Sciatic nerve (tissue), 2 donors: ENCODE results near the gene TP53INP2. TPM values are rescaled to one million over a fixed set of nuclear protein-coding genes. Genes with fewer than 3 reads are reported as not detected.
"Not testable (repeated sequence)": the region's sequence is repeated elsewhere in the genome, so short reads cannot be mapped to it uniquely, and the experiment has no call there.

Experiments used
- ATAC-seq: fragments of 200-7000 bp; cut with Tn5 transposase; one replicate; pipeline ENCODE4 v1.9.1; 2020; ENCODE audit warnings: mild to moderate bottlenecking, moderate library complexity
- DNase-seq: peaks from one replicate; pipeline ENCODE4 v3.0.0-alpha.2; 2020; ENCODE audit warnings: low spot score
- intact Hi-C: fragments of 100-400 bp; cut with DNase I; formaldehyde crosslinking; loops from one replicate; pipeline ENCODE4 v1.14.2; 2022
- total RNA-seq: library from RNA; stranded (reverse); fragmentation: NEBNext Ultra II Directional; extraction: Animal tissue kit (Norgen Biotek cat#: 25700); gene quantifications from one replicate; pipeline ENCODE4 v1.2.1, GENCODE V29; 2021
- donor health status: DM: no; HTN: no; CAD: no.
- donor health status: DM: no; HTN: no; CAD: no.

Gene TP53INP2
- total RNA-seq: 36.9 TPM

DNA sequence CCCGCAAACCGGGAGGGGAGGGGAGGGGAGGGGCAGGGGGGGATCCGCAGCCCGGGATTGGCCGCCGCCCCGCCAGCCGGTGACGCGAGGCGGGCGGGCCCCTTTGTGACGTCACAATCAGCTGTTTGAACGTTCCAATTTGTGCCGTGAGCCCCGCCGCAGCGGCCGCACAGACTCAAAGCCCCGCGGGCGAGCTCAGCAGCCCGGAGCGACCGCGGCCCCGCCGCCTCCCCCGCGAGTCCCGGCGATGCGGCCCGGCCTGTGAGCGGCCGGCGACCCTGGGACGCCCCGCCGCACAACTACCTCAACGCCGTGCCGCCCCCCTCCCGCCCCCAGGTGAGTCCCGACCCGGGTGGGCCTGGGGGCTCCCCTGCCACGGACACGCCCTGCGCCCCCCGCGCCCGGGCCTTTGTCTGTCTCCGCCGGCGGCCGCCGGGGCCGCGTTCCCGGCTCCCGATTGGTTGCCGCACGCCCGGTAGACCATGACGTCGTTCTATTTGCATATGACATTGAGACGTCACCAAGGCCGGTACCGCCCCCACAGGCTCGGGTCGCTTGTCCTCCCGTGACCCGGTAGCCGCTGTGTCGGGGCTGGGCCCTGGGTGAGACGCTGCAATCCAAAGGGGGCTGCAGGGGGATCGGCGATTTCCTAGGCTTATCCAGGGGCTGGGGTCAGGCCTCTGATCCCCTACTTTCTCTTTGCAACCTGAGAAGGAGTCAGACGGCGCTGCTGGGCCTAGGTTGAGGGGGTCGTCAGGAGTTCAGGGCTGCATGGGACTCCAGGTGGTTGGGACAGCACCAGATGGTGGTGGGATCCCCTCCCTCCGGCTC is at the start of gene TP53INP2:
TP53INP2 (plus strand) TSS at position 168 of the 831 bp plus-strand sequence. CDS start 4,396 bp downstream, outside the sequence.
- peak; percentile 81 for ATAC-seq
- DNase-seq: peak; percentile 95
- intact Hi-C loops: loop anchor here (10.0 kb wide), 1 partner anchor 120 kb away; no protein-coding TSS in a partner anchor

- DNase-seq, ATAC-seq: not testable (repeated sequence)
Observed at GRCh38 chr20:34658654-34659053, 45.5 kb upstream of the TP53INP2 start.

GRCh38 chr20:34661811-34662210 is 42.3 kb upstream of the TP53INP2 start:
- DNase-seq, intact Hi-C loops, ATAC-seq: not testable (repeated sequence)

More at GRCh38 chr20:34658654-34659053, 45.5 kb upstream of the TP53INP2 start:
- intact Hi-C loops: not testable (repeated sequence)

DNA sequence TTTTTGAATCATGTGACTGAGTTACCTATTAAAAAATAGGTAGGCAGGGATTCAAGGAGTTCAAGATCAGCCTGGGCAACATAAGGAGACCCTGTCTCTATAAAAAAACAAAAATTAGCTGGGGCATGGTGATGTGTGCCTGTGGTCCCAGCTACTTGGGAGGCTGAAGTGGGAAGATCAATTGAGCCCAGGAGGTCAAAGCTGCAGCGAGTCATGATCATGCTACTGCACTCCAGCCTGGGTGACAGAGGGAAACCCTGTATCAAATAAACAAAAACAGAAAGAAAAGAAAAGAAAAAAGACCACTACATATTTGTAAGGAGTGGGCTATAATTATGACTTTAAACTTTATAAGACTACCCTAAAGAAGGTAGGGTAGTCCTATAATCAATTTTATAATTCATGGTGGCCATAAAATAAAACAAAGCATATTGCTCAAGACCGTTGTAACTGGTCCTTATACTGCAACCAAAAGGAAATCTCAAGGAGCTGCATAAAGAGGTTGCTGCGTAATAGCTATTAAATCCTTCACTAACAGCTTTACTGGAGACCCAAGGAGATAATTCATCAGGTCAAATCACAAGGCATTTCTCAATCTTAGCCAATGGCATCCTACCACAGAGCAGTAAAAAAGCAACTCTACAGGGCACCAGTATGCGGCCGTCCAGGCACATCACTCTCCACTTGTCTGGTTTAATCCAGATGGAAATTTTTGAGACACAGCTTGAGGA is 40.8 kb upstream of the TP53INP2 start:
- intact Hi-C loops: no loop called here
- ATAC-seq: no peak

GRCh38 chr20:34664751-34665150 is 39.4 kb upstream of the TP53INP2 start:
- ATAC-seq, intact Hi-C loops, DNase-seq: not testable (repeated sequence)

More for the DNA sequence above, 40.8 kb upstream of the TP53INP2 start:
- DNase-seq: no peak

DNA sequence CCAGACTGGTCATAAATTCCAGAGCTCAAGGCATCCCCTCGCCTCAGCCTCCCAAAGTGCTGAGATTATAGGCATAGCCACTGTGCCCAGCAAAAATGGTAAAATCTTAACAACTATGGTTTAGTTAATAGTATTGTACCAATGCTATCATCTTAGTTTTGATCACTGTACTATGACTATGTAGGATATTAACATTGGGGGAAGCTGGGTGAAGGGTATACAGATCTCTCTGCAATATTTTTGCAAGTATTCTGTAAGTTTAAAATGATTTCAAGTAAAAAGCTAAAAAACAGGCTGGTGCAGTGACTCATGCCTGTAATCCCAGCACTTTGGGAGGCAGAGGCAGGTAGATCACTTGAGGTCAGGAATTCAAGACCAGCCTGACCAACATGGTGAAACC is 35.0 kb upstream of the TP53INP2 start:
- intact Hi-C loops: no loop called here
- ATAC-seq: no peak
- no peak for DNase-seq

- intact Hi-C loops: no loop called here
- DNase-seq (no peak), ATAC-seq (no peak)
Observed at GRCh38 chr20:34673412-34673811, 30.7 kb upstream of the TP53INP2 start.

DNA sequence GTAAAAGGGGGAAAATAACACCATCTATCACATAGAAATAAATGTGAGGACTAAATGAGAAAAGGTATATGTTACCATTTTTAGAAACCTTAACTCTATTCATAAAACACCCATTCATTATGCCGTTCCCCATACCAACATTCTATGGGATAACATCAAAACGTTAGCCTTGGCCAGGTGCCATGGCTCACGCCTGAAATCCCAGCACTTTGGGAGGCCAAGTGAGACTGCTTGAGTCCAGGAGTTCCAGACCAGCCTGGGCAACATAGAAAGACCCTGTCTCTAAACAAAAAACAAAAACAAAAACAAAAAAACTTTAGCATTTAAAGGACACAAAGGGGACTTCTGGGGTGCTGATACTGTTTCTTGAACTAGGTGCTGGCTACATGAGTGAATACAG is 28.6 kb upstream of the TP53INP2 start:
- intact Hi-C loops: no loop called here
- no peak for DNase-seq
- ATAC-seq: no peak

- ATAC-seq (no peak), DNase-seq (no peak)
- intact Hi-C loops: no loop called here
Observed at GRCh38 chr20:34675993-34676641, 28.0 kb upstream of the TP53INP2 start.

GRCh38 chr20:34676642-34677373 is 27.3 kb upstream of the TP53INP2 start, which contains the start of gene PIGU:
TSS of gene PIGU (minus strand) at chr20:34677092. CDS start at chr20:34677085, 7 bp downstream.
- intact Hi-C loops: no loop called here
- ATAC-seq: peak; percentile 100
- DNase-seq: peak; percentile 96

- ATAC-seq (no peak), DNase-seq (no peak)
- intact Hi-C loops: no loop called here
Observed at GRCh38 chr20:34680586-34681175, 23.5 kb upstream of the TP53INP2 start.

- peak; percentile 3 for DNase-seq
- ATAC-seq: no peak
- intact Hi-C loops: no loop called here
Observed at GRCh38 chr20:34683667-34684066, 20.5 kb upstream of the TP53INP2 start.

DNA sequence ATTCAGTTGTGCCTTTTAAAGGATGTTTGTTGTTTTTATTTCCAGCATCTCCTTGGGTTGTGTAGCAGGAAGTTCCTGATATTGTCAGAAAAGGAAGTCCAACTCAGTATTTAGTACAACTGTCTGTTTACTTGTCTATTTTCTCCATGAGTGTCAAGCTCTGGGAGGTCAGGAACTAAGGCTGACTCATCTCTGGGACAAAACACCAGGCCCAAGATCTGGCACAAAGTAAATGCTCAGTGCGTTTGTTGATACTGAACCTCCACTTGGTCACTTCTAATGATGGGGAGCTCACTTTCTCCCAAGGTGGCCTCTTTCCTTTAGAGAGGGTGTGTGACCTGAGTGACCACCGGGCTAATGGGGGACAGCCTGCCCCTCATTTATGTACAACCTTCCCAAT is 14.7 kb upstream of the TP53INP2 start:
- intact Hi-C loops: no loop called here
- DNase-seq (no peak), ATAC-seq (no peak)

DNA sequence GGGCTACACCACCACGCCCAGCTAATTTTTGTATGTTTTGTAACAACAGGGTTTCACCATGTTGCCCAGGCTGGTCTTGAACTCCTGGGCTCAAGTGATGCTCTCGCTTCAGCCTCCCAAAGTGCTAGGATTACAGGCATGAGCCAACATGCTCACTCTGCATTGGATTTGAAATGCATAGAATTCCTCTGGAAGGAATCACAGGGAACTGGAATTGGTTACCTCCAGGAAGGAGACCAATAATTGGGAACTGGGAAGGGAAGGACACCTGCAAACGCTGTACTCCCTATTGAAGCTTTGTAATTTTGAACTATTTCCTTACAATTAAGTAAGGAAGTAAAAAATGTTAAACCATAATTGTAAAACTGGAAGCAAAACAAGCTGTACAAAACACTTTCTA is 12.3 kb upstream of the TP53INP2 start:
- DNase-seq (no peak), ATAC-seq (no peak)
- intact Hi-C loops: no loop called here

- DNase-seq: no peak
- intact Hi-C loops: no loop called here
- ATAC-seq: peak; percentile 34
Observed at GRCh38 chr20:34693414-34693813, 10.7 kb upstream of the TP53INP2 start.

DNA sequence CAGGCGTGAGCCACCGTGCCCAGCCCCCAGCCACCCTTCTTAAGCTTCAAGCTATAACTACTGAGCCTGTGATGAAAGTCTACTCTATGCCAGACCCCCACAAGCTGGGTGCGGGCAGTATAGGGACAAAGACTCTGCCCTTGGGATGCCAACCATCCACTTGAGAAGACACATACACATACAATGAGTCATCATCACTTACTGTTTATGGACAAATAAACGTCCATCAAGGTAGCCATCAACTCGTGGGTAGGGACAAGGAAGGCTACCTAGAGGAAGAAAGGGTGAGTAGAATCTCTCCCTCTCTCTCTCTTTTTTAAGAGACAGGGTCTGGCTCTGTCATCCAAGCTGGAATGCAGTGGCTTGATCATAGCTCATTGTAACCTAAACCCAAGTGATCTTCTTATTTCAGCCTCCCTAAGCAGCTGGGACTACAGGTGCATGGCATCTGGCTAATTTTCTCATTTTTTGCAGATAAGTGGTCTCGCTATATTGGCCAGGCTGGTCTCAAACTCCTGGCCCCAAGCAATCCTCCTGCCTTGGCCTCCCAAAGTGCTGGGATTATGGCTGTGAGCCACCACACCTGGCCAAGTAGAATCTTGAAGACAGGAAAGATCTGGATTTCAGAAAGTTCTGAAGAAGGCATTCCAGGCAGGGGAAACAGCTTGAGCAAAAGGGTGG is 2.6 kb upstream of the TP53INP2 start:
- no peak for ATAC-seq
- peak; percentile 37 for DNase-seq
- intact Hi-C loops: loop anchor here (10.0 kb wide), 1 partner anchor 117 kb away; no protein-coding TSS in a partner anchor

DNA sequence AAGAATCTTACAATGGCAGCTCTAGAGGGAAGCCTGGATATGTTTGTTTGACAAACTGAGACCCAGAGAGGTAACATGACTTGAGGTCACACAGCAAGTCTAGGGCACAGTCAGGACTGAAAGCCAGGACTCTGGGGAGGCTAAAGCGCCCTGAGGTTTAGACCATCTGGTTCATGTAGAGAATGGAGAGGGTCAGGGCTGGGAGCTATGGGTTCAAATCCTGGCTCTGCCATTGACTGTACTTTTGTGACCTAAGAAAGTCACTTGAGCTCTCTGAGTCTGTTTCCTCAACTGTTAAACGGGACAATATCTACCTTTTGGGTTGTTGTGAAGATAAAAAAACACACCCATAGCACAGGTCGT is 1.1 kb upstream of the TP53INP2 start:
- ATAC-seq: no peak
- intact Hi-C loops: loop anchor here (10.0 kb wide), 1 partner anchor 118 kb away; no protein-coding TSS in a partner anchor
- DNase-seq: peak; percentile 12
